Smooth muscle cell (in vitro differentiated cells): ENCODE measurements around the gene AQP11. TPM values are rescaled to one million over a fixed set of nuclear protein-coding genes. Genes with fewer than 3 reads are reported as not detected.
"Not testable (repeated sequence)": the region's sequence is repeated elsewhere in the genome, so short reads cannot be mapped to it uniquely, and the experiment has no call there.

ENCODE experiments used
- DNase-seq: peaks from one replicate; lab custom pipeline; 2025; ENCODE audit not compliant: unreplicated experiment; lab: John Stamatoyannopoulos, UW
- H2AFZ ChIP-seq: fragments of 200-600 bp; sonication (generic); 2 replicates; pipeline ENCODE4 v1.6.0; 2016; ENCODE audit warnings: antibody characterized with exemption, low read depth, mild to moderate bottlenecking
- H3F3A ChIP-seq: fragments of 200-600 bp; sonication (generic); 2 replicates; pipeline ENCODE4 v1.6.0; 2017; ENCODE audit warnings: antibody characterized with exemption, low read depth
- H3K27ac ChIP-seq: fragments of 200-600 bp; sonication (generic); 2 replicates; pipeline ENCODE4 v1.5.1; 2016; ENCODE audit warnings: low read depth, mild to moderate bottlenecking
- H3K27me3 ChIP-seq: fragments of 200-600 bp; sonication (generic); 2 replicates; pipeline ENCODE4 v1.6.1; 2016; ENCODE audit warnings: low read depth, mild to moderate bottlenecking
- H3K36me3 ChIP-seq: fragments of 200-600 bp; sonication (generic); 2 replicates; pipeline ENCODE4 v1.5.1; 2016; ENCODE audit warnings: low read depth
- H3K4me1 ChIP-seq: fragments of 200-600 bp; sonication (generic); 2 replicates; pipeline ENCODE4 v1.5.1; 2016; ENCODE audit warnings: low read depth
- H3K4me2 ChIP-seq: fragments of 200-600 bp; sonication (generic); 2 replicates; pipeline ENCODE4 v1.6.0; 2016; ENCODE audit warnings: mild to moderate bottlenecking
- H3K4me3 ChIP-seq: fragments of 200-600 bp; sonication (generic); 2 replicates; pipeline ENCODE4 v1.5.1; 2016; ENCODE audit warnings: mild to moderate bottlenecking
- H3K79me2 ChIP-seq: fragments of 200-600 bp; sonication (generic); 2 replicates; pipeline ENCODE4 v1.6.0; 2016; ENCODE audit warnings: low read depth, mild to moderate bottlenecking
- H3K9ac ChIP-seq: fragments of 200-600 bp; sonication (generic); 2 replicates; pipeline ENCODE4 v1.6.0; 2016; ENCODE audit warnings: low read depth
- H3K9me3 ChIP-seq: fragments of 200-600 bp; sonication (generic); replicated peaks from 2 replicates; pipeline ENCODE4 v1.5.1; 2016; ENCODE audit warnings: low read depth
- H4K20me1 ChIP-seq: fragments of 200-600 bp; sonication (generic); 2 replicates; pipeline ENCODE4 v1.6.0; 2016; ENCODE audit warnings: low read depth
- WGBS: methylation state at CpG from one replicate; pipeline ENCODE4 v1.1.7; 2016; ENCODE audit warnings: low lambda C conversion rate; 5-methylcytosine and 5-hydroxymethylcytosine counted together
- polyA plus RNA-seq: library from polyadenylated mRNA; unstranded; fragments of >200 nt; fragmentation: Nextera tagmentation; extraction: Ambion mirVana; gene quantifications from 2 replicates; pipeline ENCODE4 v1.2.1, GENCODE V29; 2016
- total RNA-seq: library from RNA; depleted of rRNA; stranded (reverse); fragments of >200 nt; gene quantifications from 2 replicates; pipeline ENCODE4 v1.2.3, GENCODE V29; 2014
- TF ChIP-seq, protein P1 (sequence below): fragments of 200-600 bp; sonication (generic); IDR thresholded peaks from 2 replicates; pipeline ENCODE4 v1.5.1; 2017; ENCODE audit warnings: borderline replicate concordance, mild to moderate bottlenecking, antibody characterized with exemption; ENCODE audit not compliant: insufficient read depth, poor library complexity, severe bottlenecking

Gene AQP11
- total and polyA plus RNA-seq, 2 experiments from 2014 or later, result 0.22 to 0.54 TPM

DNA sequence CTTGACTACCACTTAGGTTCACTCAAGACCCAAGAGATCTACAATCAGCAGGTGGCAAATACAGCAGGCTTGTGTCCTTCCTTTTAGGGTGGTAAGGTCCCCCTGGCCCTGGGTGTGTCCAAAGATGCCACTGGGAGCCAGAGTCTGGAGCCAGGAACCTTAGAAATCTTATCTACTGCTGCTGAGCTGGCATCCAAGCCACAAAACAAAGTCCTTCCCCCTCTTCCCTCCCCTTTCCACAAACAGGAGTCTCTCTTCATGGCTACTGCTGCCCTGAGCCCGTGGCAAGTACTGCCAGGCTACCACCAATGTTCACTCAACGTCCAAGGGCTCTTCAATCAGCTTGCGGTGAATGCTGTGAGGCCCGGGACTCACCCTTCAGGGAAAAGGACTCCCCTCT is 21.4 kb upstream of the AQP11 start:
- TF ChIP-seq, protein P1, sequence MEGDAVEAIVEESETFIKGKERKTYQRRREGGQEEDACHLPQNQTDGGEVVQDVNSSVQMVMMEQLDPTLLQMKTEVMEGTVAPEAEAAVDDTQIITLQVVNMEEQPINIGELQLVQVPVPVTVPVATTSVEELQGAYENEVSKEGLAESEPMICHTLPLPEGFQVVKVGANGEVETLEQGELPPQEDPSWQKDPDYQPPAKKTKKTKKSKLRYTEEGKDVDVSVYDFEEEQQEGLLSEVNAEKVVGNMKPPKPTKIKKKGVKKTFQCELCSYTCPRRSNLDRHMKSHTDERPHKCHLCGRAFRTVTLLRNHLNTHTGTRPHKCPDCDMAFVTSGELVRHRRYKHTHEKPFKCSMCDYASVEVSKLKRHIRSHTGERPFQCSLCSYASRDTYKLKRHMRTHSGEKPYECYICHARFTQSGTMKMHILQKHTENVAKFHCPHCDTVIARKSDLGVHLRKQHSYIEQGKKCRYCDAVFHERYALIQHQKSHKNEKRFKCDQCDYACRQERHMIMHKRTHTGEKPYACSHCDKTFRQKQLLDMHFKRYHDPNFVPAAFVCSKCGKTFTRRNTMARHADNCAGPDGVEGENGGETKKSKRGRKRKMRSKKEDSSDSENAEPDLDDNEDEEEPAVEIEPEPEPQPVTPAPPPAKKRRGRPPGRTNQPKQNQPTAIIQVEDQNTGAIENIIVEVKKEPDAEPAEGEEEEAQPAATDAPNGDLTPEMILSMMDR, result no peak
- 91% methylated on average over 4 of the region's 4 CpGs for whole genome bisulfite sequencing
- no peaks in the 10 kb centered on the region for H4K20me1 ChIP-seq
- no peaks in the 10 kb centered on the region for H3K36me3 ChIP-seq
- no peaks in the 10 kb centered on the region for H3K9me3 ChIP-seq
- no peaks in the 10 kb centered on the region for H3K4me1 ChIP-seq
- no peaks in the 10 kb centered on the region for H3K79me2 ChIP-seq
- no peak overlapping the region for H3K27ac ChIP-seq
- no peak overlapping the region for H3K4me2 ChIP-seq
- no peaks in the 10 kb centered on the region for H3F3A ChIP-seq
- H2AFZ ChIP-seq, result no peak overlapping the region
- H3K4me3 ChIP-seq, result no peak overlapping the region
- no peak overlapping the region for H3K9ac ChIP-seq
- no peak for DNase-seq
- H3K27me3 ChIP-seq, result no peaks in the 10 kb centered on the region

GRCh38 chr11:77568916-77569675 is 20.7 kb upstream of the AQP11 start:
- Histone ChIP-seq H2AFZ (no peak overlapping the region), H3K27me3 (no peaks in the 10 kb centered on the region), H3F3A (no peaks in the 10 kb centered on the region), H3K36me3 (no peaks in the 10 kb centered on the region), H3K9ac (no peak overlapping the region), H3K9me3 (no peaks in the 10 kb centered on the region), H3K4me3 (no peak overlapping the region), H3K79me2 (no peaks in the 10 kb centered on the region), H4K20me1 (no peaks in the 10 kb centered on the region), H3K27ac (no peak overlapping the region), H3K4me1 (no peaks in the 10 kb centered on the region), H3K4me2 (no peak overlapping the region)
- WGBS, result 89% methylated on average over 3 of the region's 3 CpGs
- DNase-seq, result no peak
- TF ChIP-seq, protein P1, result no peak

DNA sequence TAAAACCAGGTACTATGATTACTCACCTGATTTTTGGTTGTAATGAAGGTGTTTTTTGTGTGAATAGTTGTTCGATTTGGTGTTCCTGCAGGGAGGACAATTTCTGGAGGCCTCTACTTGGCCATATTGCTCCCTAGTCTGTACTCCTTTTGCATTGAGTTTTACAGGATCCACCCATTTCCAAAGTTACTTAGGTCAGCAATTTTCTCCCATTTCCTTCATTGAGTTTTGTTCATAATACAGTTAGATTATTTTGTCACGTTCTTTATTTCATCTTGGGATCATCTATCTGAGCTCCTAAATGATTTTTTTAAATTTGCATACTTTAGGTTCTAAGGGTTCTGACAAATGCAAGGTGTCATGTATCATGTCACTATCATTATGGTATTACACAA is 20.1 kb upstream of the AQP11 start:
- Histone ChIP-seq H3K9me3 (no peaks in the 10 kb centered on the region), H4K20me1 (no peaks in the 10 kb centered on the region), H2AFZ (no peak overlapping the region), H3K4me3 (no peak overlapping the region), H3K36me3 (no peaks in the 10 kb centered on the region), H3K4me2 (no peak overlapping the region), H3K4me1 (no peaks in the 10 kb centered on the region), H3K9ac (no peak overlapping the region), H3F3A (no peaks in the 10 kb centered on the region), H3K27me3 (no peaks in the 10 kb centered on the region), H3K27ac (no peak overlapping the region), H3K79me2 (no peaks in the 10 kb centered on the region)
- TF ChIP-seq, protein P1, result no peak
- 98% methylated on average over 2 of the region's 2 CpGs for WGBS
- DNase-seq, result no peak

GRCh38 chr11:77570896-77571295 is 18.9 kb upstream of the AQP11 start:
- H2AFZ ChIP-seq, H3K27me3 ChIP-seq, H4K20me1 ChIP-seq, H3K36me3 ChIP-seq, H3F3A ChIP-seq, DNase-seq, H3K4me2 ChIP-seq, H3K79me2 ChIP-seq, H3K4me1 ChIP-seq, H3K9me3 ChIP-seq, H3K4me3 ChIP-seq, H3K9ac ChIP-seq, H3K27ac ChIP-seq: not testable (repeated sequence)
- WGBS, result 9% methylated on average over 1 of the region's 1 CpG

DNA sequence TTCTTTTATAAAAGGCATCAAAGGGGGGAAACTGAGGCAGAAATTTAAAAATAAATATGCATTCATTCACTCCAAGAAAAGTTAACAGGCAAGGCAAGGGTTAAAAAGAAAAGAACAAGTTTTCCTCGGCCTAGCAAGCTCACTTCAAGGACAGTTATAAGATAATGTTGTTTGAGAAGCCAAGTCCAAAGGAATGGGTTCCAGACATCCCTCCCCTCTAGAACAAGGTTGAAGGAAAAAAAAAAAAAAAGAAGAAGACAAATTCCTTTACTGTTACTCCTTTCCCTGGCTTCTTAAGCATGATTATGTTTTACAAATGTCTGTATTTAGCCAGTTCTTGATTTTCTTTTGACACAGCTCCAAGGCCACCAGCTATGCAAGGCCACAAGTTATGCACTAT is 14.3 kb upstream of the AQP11 start:
- not testable (repeated sequence) for H2AFZ ChIP-seq, H3K4me1 ChIP-seq, H4K20me1 ChIP-seq, H3K4me2 ChIP-seq, H3K36me3 ChIP-seq, H3K4me3 ChIP-seq, H3K79me2 ChIP-seq, H3F3A ChIP-seq, H3K9me3 ChIP-seq, H3K9ac ChIP-seq, H3K27me3 ChIP-seq, H3K27ac ChIP-seq, DNase-seq
- 28% methylated on average over 1 of the region's 1 CpG for WGBS
